HG03108 (cell line): ENCODE results near the gene WASL.
A peak's percentile ranks its signal among the peaks of the same experiment; 100 is the strongest.
"Not testable (repeated sequence)": the region's sequence is repeated elsewhere in the genome, so short reads cannot be mapped to it uniquely, and the experiment has no call there.

Experiments used
- ATAC-seq: cut with Tn5 transposase; IDR thresholded peaks from one replicate; pipeline ENCODE4 v1.9.1; 2021; ENCODE audit warnings: moderate library complexity; ENCODE audit not compliant: unreplicated experiment

Gene WASL

GRCh38 chr7:123748734-123749536 lies at the start of gene WASL:
WASL (minus strand) TSS chr7:123749003; CDS start chr7:123748734, 269 bp downstream.
- ATAC-seq: peak; percentile 78

DNA sequence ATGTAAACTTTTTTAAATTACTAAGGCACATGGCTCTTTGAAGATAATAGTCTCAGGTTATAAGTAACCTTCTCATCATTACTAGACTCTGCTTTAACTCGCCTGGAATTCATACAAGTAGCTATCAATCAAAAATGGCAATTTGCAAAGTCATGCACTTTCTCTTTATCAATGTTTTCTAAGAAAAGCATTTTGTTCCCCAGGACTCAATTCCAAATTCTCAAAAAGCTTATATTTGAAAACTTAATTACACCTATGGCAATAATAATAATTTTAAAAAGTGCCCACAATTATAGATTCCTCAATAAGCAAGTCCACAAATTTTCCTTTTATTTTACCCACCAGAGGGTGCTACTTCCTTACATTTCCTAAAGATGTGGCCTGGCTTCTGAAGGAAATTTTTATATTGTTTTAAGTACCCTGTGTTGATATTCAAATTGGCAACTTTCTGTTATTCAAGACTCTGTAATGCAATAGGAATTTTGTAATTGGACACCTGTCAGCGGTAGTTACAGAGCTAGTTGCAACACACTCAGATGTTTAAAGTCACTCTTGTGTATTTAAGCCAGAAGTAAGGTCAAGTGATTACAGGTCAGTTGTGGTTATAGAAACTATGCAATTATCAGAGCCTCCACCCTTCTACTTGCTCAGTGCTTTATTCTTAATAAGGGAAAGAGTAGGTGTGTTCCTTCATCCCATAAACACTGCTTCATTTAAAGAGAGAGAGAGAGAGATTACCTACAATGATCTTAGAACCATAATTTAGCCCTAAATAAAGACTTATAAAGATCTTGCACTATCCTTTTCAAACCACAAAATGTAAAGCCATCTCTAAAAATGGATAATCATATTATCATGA lies 49.1 kb upstream of the WASL start:
- ATAC-seq: no peak

DNA sequence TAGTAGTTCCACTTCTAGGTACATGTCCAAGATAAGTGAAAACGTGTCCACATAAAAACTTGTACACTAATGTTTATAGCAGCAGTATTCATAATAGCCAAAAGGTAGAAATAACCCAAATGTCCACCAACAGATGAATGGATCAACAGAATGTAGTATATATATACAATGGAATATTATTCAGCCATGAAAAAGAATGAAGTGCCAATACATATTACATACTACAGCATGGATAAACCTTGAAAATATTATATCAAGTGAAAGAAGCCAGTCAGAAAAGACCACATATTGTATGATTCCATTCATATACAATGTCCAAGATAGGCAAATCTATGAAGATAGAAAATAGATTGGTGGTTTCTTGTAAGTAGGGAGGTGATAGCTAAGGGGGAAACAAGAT lies 47.8 kb upstream of the WASL start:
- no peak for ATAC-seq

DNA sequence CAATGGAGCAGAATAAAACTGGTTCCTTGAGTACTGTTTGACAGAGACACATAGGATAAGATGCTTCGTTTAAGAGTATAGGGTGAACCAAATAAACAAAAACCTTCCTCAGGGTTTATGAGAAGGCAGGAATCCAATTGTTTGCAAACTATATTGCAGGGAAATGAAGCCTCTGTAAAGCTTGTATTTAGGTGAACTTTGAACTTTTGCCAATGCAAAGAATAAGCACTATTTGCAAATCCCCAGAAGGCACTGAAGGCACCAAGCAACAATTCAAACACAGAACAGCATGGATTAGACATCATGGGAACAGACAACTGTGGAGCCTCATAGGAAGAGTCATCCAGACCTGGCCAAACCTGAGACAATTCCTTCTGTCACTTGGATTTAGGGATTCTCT lies 47.1 kb upstream of the WASL start:
- ATAC-seq: no peak

- ATAC-seq: not testable (repeated sequence)
Measured at GRCh38 chr7:123795116-123795515, 46.3 kb upstream of the WASL start.

DNA sequence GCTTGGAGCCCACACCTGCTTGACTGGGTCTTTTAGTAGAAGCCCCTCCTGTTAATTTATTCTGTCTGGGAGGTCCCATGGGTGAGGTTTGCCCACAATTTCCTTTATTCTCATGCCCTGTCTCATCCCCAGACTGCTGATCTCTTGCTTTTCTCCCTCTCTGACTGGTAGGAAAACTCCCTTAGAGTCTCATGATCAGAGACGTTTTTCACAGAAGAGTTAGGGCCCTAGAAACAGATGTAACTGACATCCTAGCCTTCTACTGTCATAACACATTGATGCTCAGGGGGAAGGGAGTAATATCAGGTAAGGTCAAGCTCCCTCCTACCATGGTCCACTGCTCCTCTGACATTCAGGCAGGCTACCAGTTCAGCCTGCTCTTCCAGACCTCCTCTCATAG lies 43.7 kb upstream of the WASL start:
- ATAC-seq: peak; percentile 52

- ATAC-seq: no peak
Measured at GRCh38 chr7:123791001-123791400, 42.2 kb upstream of the WASL start.

- ATAC-seq: no peak
Measured at GRCh38 chr7:123789817-123790216, 41.0 kb upstream of the WASL start.

- no peak for ATAC-seq
Measured at GRCh38 chr7:123789206-123789784, 40.5 kb upstream of the WASL start.

DNA sequence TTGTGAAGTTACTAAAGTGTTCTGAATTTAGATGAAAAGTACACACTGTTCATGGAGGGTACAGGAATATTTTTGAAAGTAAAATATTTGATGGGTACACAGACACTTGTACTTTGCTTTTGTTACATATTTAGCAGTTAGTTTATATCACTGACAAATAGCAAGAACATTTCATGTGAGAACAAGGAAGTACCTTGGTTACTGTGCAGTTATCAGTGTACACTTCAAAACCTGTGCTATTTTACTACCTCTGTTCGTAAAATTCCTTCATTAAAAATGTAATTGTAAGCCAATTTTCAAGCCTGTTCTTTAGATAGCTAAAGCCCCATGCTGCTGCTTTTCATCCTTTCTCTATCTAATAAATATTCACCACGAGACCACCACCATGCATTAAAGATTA lies 39.8 kb upstream of the WASL start:
- ATAC-seq: no peak

- ATAC-seq: no peak
Measured at GRCh38 chr7:123787220-123788007, 38.6 kb upstream of the WASL start.

DNA sequence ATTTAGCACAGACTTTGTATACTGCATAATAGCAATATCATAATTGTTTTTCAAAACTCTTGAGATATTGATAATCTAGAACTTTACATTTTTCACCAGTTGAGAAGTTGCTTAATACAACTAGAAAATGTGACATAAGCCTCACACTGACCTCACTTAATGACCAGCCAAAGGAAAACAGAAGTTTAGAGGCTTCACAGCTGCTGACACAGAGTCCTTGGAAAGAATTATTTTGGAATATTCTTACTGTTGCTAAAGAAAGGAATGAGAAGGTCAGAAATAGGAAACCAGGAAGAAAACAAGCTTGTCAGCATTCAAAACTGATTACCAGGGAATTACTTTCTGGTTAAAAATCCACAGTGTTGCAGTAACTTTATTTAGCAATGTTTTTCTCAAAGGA lies 35.5 kb upstream of the WASL start:
- ATAC-seq: no peak

DNA sequence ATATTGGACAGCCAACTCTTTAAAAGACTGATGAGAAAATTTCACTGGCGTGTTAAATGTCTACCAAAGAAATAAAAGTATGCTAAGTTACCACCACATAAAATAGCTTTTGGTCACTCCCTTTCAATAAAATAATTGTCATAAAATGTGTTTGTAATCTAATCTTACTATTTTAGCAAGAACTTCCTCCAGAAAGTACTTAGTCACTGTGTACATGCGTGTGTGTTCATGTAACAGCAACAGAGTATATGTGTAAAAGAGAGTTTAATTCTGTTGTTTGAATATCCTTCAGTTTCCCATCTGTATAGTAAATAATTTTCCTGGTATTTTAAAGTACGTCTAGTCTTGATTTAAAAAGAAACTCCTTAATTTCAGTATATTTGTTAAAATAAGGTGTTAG lies 35.0 kb upstream of the WASL start:
- ATAC-seq: no peak

DNA sequence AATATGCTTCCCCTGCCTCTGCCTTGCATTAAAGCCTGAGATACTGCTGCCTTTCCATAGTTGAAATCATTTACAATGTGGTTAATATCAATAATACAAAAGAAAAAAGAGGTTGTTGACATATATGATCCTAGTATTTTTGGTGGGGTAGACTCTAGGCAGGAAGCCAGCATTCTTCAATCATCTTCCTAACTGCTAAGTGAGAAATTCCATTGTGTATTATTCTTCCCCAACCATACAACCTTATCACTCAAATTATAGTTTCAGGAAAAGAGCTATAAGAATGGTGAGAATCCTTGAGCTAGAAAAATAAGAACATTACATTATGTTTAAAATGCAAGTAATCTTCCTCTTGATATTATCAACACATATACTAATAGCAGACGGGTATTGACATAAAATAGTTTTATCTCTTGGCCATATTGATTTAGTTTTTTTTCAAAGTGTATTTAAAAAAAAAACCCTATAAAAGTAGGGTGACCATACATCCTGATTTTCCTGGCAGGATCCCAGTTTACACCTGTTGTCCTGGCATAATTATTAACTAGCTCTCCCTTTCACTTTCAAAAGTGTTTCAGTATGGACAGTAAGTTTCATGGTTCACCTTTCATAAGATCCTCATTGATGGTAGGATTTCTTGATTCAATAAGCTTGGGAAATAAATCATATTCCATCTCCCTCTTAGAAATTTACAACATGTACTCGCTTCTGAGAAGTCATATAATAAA lies 33.4 kb upstream of the WASL start:
- ATAC-seq: no peak

DNA sequence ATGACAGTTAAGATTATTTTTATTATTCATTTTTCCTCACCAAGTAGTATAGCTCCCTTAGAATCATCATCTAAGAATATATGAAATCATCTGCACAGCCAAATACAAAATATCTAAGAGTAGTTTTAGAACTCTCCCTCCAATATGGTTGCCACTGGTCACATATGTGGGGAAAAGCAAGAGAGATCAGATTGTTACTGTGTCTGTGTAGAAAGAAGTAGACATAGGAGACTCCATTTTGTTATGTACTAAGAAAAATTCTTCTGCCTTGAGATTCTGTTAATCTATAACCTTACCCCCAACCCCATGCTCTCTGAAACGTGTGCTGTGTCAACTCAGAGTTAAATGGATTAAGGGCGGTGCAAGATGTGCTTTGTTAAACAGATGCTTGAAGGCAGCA lies 31.7 kb upstream of the WASL start:
- not testable (repeated sequence) for ATAC-seq

DNA sequence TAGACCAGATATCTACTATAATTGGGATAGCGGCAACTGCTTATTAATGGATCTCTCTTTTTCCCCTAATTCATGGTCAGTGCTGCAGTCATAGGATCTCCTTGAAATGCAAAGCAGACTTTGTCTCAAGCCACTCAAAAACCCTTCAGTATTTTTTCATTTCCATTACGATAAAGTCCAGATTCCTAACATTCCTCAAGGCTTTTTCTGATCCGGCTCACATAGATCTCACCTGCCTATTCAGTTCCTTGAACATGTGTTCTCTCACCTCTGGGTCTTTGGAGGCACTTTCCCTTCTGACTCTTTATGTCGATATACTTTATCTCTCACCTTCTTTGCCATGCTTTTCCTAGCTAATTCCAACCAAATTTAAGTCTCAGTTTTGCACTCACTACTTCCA lies 25.7 kb upstream of the WASL start:
- ATAC-seq: no peak

DNA sequence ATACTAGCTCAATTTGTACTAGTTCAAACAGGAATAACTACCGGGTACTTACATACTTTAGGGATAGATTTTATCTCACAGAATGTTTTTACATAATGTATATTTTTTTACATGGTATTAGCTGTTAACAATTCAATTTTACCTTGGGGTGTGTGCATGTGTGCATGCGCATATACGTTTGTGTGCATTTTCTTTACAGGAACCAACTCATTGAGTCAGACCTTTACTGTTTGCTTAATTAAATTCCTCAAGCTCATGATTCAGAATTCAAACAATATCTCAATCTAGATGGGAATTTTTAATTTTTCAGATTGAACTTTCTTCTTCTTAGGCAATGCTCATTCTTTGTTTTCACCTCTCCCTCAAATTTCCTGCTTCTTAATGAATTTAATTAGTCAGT lies 24.7 kb upstream of the WASL start:
- no peak for ATAC-seq

GRCh38 chr7:123772652-123773051 lies 23.8 kb upstream of the WASL start:
- no peak for ATAC-seq

GRCh38 chr7:123771846-123772245 lies 23.0 kb upstream of the WASL start:
- ATAC-seq: no peak

GRCh38 chr7:123771256-123771655 lies 22.5 kb upstream of the WASL start:
- no peak for ATAC-seq
